Lower lobe of right lung (tissue), 2 donors: ENCODE measurements around the gene GABRB3. TPM values are rescaled to one million over a fixed set of nuclear protein-coding genes. Genes with fewer than 3 reads are reported as not detected.
"Not testable (repeated sequence)": the region's sequence is repeated elsewhere in the genome, so short reads cannot be mapped to it uniquely, and the experiment has no call there.

ENCODE experiments used
- ATAC-seq, 2 donors: fragments of 200-7000 bp; cut with Tn5 transposase; one replicate each; pipeline ENCODE4 v1.9.1; 2020 to 2022; ENCODE audit warnings: mild to moderate bottlenecking in 2 of 2, moderate library complexity in 2 of 2
- DNase-seq: peaks from one replicate; pipeline ENCODE4 v3.0.0-alpha.2; 2020
- H3K27ac ChIP-seq: fragments of 200-600 bp; one replicate; pipeline ENCODE4 v1.8.0; 2022
- H3K27me3 ChIP-seq: fragments of 200-600 bp; one replicate; pipeline ENCODE4 v1.8.0; 2022; ENCODE audit warnings: low read depth
- H3K36me3 ChIP-seq: fragments of 200-600 bp; one replicate; pipeline ENCODE4 v1.8.0; 2022; ENCODE audit warnings: mild to moderate bottlenecking
- H3K4me1 ChIP-seq: fragments of 200-600 bp; one replicate; pipeline ENCODE4 v1.8.0; 2022
- H3K4me3 ChIP-seq: fragments of 200-600 bp; one replicate; pipeline ENCODE4 v1.8.0; 2022; ENCODE audit warnings: mild to moderate bottlenecking
- H3K9me3 ChIP-seq: fragments of 200-600 bp; one replicate; pipeline ENCODE4 v1.8.0; 2022
- intact Hi-C: fragments of 100-400 bp; cut with DNase I; formaldehyde crosslinking; loops from one replicate; pipeline ENCODE4 v1.11.0; 2022
- total RNA-seq: library from RNA; stranded (reverse); fragmentation: NEBNext Ultra II Directional; extraction: Animal tissue kit (Norgen Biotek cat#: 25700); gene quantifications from one replicate; pipeline ENCODE4 v1.2.1, GENCODE V29; 2021
- TF ChIP-seq, protein P1 (sequence below): fragments of 200-600 bp; IDR thresholded peaks from one replicate; pipeline ENCODE4 v1.8.0; 2022; ENCODE audit warnings: antibody characterized with exemption, mild to moderate bottlenecking
- donor health status: DM: no; HTN: yes; CAD: no; lungs with severe emphysema.

GABRB3 gene
- total RNA-seq, 1 donor from 2014 or later: 5.5 TPM

DNA sequence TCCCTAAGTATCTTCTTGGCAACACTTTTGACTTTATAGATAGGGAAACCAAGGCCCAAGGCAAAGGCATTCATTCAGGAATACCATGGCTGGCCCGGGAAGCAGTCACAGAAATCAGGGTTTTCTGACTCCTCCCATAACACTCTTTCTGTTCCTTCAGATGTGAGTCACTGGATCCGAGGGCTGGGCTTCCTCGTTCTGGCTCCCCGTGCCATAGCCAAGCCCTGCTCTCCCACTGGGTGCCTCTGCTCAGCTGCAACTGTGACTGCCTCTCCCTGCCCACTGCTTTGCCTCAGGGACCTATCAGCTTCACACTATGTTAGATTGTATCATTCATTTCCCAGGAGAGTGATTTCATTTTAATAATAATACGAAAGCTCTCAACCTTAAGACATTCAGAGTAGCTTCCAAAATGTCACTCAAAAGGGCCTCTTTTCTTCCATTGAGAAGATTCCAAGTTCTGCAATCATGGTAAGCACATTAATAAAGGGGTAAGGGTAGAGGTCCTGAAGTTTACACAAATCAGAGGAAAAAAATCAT, 50.2 kb downstream of the GABRB3 start:
- Histone ChIP-seq H3K9me3 (no peaks in the 10 kb centered on the region), H3K4me1 (no peaks in the 10 kb centered on the region), H3K27me3 (peaks cover 3% of the 10 kb centered on the region), H3K4me3 (no peak overlapping the region), H3K27ac (no peak overlapping the region), H3K36me3 (no peaks in the 10 kb centered on the region)
- ATAC-seq (no peak), DNase-seq (no peak)
- TF ChIP-seq, protein P1, sequence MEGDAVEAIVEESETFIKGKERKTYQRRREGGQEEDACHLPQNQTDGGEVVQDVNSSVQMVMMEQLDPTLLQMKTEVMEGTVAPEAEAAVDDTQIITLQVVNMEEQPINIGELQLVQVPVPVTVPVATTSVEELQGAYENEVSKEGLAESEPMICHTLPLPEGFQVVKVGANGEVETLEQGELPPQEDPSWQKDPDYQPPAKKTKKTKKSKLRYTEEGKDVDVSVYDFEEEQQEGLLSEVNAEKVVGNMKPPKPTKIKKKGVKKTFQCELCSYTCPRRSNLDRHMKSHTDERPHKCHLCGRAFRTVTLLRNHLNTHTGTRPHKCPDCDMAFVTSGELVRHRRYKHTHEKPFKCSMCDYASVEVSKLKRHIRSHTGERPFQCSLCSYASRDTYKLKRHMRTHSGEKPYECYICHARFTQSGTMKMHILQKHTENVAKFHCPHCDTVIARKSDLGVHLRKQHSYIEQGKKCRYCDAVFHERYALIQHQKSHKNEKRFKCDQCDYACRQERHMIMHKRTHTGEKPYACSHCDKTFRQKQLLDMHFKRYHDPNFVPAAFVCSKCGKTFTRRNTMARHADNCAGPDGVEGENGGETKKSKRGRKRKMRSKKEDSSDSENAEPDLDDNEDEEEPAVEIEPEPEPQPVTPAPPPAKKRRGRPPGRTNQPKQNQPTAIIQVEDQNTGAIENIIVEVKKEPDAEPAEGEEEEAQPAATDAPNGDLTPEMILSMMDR: no peak
- intact Hi-C loops: no loop called here

DNA sequence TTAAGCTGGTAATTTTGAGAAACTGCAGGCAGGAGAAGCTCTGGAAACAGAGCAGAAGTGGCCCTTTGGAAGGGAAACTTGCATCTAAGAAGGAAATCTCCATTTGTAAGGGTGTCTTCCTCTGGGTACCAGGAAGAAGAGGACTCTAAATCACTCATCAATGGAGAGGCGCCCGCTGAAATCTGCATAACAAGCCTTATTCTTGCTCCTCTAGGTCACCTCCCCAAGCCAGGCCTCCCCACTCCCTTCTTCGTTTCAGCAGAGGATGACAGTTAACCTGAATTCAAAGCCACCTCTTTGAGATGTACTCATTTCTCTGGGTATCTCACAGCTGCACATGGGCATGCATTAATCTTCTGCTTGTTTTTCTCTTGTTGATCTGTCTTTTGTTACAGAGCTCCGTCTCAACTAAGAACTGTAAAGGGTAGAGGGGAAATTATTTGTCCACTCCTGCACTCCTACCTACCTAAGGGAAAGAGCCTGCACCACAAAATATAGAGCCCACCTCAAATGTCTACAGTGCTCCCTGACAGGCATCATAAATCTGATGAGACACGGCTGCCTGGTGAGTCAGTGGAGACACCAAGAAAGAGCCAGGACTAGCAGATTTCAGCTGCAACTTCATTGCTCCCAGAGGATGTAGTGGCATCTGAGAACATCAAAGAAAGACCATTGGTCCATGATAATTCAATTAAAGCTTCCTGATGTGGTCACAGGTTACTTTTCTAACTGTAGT, 51.5 kb downstream of the GABRB3 start:
- no peaks in the 10 kb centered on the region for H3K36me3 ChIP-seq
- H3K4me1 ChIP-seq: no peaks in the 10 kb centered on the region
- intact Hi-C loops: no loop called here
- no peak overlapping the region for H3K27ac ChIP-seq
- DNase-seq: no peak
- H3K4me3 ChIP-seq: no peak overlapping the region
- ATAC-seq: no peak
- H3K27me3 ChIP-seq: peaks cover 3% of the 10 kb centered on the region
- TF ChIP-seq, protein P1: no peak
- H3K9me3 ChIP-seq: no peaks in the 10 kb centered on the region

DNA sequence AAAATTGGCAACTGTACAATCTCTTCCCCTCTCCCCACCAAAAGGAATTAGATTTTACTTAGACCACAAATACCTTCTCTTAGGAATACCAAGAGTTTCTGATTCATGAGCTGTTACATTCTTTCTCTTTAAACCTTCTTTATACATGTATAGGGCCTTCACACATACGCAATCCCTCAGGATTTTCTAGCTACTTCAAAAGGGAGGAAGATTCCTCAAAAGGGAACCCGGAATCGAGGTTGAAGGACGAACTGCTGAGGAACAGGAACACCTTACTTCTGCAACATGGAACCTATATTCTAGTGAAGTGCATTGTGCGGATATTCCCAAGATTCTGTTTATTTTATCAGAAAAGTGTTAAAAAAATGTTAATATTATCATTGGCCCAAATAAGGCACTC, 52.3 kb downstream of the GABRB3 start:
- TF ChIP-seq, protein P1: no peak
- Histone ChIP-seq H3K36me3 (no peaks in the 10 kb centered on the region), H3K4me1 (no peaks in the 10 kb centered on the region), H3K27me3 (peaks cover 3% of the 10 kb centered on the region), H3K9me3 (no peaks in the 10 kb centered on the region), H3K27ac (no peak overlapping the region), H3K4me3 (no peak overlapping the region)
- intact Hi-C loops: no loop called here
- DNase-seq (no peak), ATAC-seq (no peak)

DNA sequence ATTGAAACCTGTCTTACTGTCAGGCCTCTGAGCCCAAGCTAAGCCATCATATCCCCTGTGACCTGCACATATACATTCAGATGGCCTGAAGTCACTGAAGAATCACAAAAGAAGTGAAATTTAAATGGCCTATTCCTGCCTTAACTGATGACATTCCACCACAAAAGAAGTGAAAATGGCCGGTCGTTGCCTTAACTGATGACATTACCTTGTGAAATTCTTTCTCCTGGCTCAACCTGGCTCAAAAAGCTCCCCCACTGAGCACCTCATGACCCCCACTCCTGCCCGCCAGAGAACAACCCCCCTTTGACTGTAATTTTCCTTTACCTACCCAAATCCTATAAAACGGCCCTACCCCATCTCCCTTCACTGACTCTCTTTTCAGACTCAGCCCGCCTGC, 53.0 kb downstream of the GABRB3 start:
- DNase-seq, ATAC-seq, H3K4me3 ChIP-seq, H3K27me3 ChIP-seq, H3K4me1 ChIP-seq, H3K27ac ChIP-seq, intact Hi-C loops, H3K9me3 ChIP-seq, H3K36me3 ChIP-seq: not testable (repeated sequence)

DNA sequence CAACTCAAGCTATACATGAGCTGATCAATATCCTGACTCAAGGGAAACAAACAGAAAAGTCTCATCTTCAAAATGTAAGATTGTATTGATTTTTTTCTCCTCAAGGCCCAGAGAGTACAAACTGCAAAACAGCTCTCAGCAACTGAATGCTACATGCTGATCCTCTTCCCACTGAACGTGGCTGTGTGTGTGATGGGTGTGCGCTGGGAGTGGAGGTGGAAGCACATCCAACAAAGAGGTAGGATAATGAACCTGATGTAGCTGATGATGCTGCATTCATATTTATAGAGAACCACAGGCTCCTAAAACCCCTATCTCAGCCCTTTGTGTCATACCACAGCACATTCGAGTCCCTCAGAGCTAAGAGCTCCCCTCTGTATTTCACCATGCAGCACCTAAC, 56.8 kb downstream of the GABRB3 start:
- H3K36me3 ChIP-seq: no peaks in the 10 kb centered on the region
- DNase-seq (no peak), ATAC-seq (no peak)
- H3K27ac ChIP-seq: no peak overlapping the region
- no peak overlapping the region for H3K4me3 ChIP-seq
- H3K27me3 ChIP-seq: no peaks in the 10 kb centered on the region
- no peaks in the 10 kb centered on the region for H3K9me3 ChIP-seq
- no peaks in the 10 kb centered on the region for H3K4me1 ChIP-seq
- intact Hi-C loops: no loop called here
- TF ChIP-seq, protein P1: no peak

DNA sequence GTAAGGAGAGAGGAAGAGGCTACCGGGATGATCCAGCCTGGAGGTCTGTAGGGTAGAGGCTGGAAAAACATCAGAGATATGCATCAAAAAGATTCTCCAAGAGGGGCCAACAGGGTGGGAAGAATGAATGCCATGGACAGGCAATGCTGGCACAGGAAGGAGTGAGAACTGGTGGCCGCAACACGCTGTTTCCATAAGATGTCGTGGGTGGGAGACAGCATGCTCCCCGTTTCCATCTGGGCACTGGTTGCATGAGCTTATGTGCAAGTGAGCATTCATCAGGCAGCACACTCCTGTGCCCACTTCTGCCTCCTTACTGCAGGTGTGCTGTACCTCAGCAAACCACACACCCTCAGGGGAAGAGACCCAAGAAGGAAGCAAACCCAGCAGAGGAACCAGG, 59.4 kb downstream of the GABRB3 start:
- ATAC-seq (no peak), DNase-seq (no peak)
- H3K27ac ChIP-seq: no peak overlapping the region
- TF ChIP-seq, protein P1: no peak
- H3K4me1 ChIP-seq: no peaks in the 10 kb centered on the region
- H3K9me3 ChIP-seq: no peaks in the 10 kb centered on the region
- H3K27me3 ChIP-seq: no peaks in the 10 kb centered on the region
- no peaks in the 10 kb centered on the region for H3K36me3 ChIP-seq
- H3K4me3 ChIP-seq: no peak overlapping the region
- intact Hi-C loops: no loop called here
